PC-3 (cell line): Measurements from ENCODE around the gene WIPF3. TPM values are rescaled to one million over a fixed set of nuclear protein-coding genes. Genes with fewer than 3 reads are reported as not detected.

Experiments used
- ATAC-seq: fragments of 200-7000 bp; cut with Tn5 transposase; 2 replicates; pipeline ENCODE4 v1.9.1; 2020; ENCODE audit warnings: mild to moderate bottlenecking, moderate library complexity
- BruUV-seq: library from RNA; stranded (reverse); fragments of 400-500 nt; replicated peaks from 2 replicates; lab custom pipeline; 2021; lab: Mats Ljungman, UMichigan
- CTCF ChIA-PET: fragments of 300-600 bp; sonication (Branson Sonifier 250); formaldehyde crosslinking; loops from one replicate; lab custom pipeline; 2022; ENCODE audit warnings: antibody characterized with exemption; lab: Charles Lee
- POLR2A ChIA-PET: fragments of 300-600 bp; sonication (Branson Sonifier 250); formaldehyde crosslinking; loops from one replicate; lab custom pipeline; 2022; ENCODE audit warnings: antibody characterized with exemption; ENCODE audit not compliant: unreplicated experiment; lab: Charles Lee
- DNase-seq: peaks from one replicate; pipeline ENCODE4 v3.0.0-alpha.2; 2015
- H2AFZ ChIP-seq: fragments of 300-600 bp; sonication (generic); 2 replicates; pipeline ENCODE4 v1.6.0; 2016; ENCODE audit warnings: antibody characterized with exemption, low read length
- H3F3A ChIP-seq: fragments of 300-600 bp; sonication (generic); one replicate; pipeline ENCODE4 v1.6.0; 2017; ENCODE audit warnings: antibody characterized with exemption, low read length, control low read depth, mild to moderate bottlenecking; ENCODE audit not compliant: unreplicated experiment
- H3K27ac ChIP-seq: fragments of 300-600 bp; sonication (generic); 2 replicates; pipeline ENCODE4 v1.5.1; 2016; ENCODE audit warnings: mild to moderate bottlenecking, low read length
- H3K27me3 ChIP-seq: fragments of 300-600 bp; sonication (generic); 2 replicates; pipeline ENCODE4 v1.6.1; 2016; ENCODE audit warnings: low read length, mixed read lengths
- H3K36me3 ChIP-seq: fragments of 300-600 bp; sonication (generic); 2 replicates; pipeline ENCODE4 v1.6.1; 2016; ENCODE audit warnings: low read depth, mixed run types, low read length, mixed read lengths
- H3K4me1 ChIP-seq: fragments of 300-600 bp; sonication (generic); 2 replicates; pipeline ENCODE4 v1.5.1; 2016; ENCODE audit warnings: low read length; ENCODE audit not compliant: insufficient read depth
- H3K4me2 ChIP-seq: fragments of 300-600 bp; sonication (generic); 2 replicates; pipeline ENCODE4 v1.6.0; 2016; ENCODE audit warnings: low read length
- H3K4me3 ChIP-seq: fragments of 300-600 bp; sonication (generic); 2 replicates; pipeline ENCODE4 v1.5.1; 2016; ENCODE audit warnings: mild to moderate bottlenecking, low read length, mixed read lengths
- H3K79me2 ChIP-seq: fragments of 300-600 bp; sonication (generic); 2 replicates; pipeline ENCODE4 v1.6.1; 2017; ENCODE audit warnings: low read length, mixed read lengths
- H3K9ac ChIP-seq: fragments of 300-600 bp; sonication (generic); 2 replicates; pipeline ENCODE4 v1.6.0; 2016; ENCODE audit warnings: mild to moderate bottlenecking, low read length
- H3K9me2 ChIP-seq: fragments of 300-600 bp; sonication (generic); replicated peaks from 2 replicates; pipeline ENCODE4 v1.6.1; 2016; ENCODE audit warnings: mixed run types, low read length, mixed read lengths
- H3K9me3 ChIP-seq: fragments of 300-600 bp; sonication (generic); 2 replicates; pipeline ENCODE4 v1.6.1; 2016; ENCODE audit warnings: low read length, mixed read lengths
- H4K20me1 ChIP-seq: fragments of 300-600 bp; sonication (generic); 2 replicates; pipeline ENCODE4 v1.6.1; 2016; ENCODE audit warnings: low read length, mixed read lengths
- EZH2 ChIP-seq: fragments of 300-600 bp; sonication (generic); IDR thresholded peaks from one replicate; pipeline ENCODE4 v1.6.1; 2017; ENCODE audit warnings: antibody characterized with exemption, mild to moderate bottlenecking, low read length; ENCODE audit not compliant: unreplicated experiment
- EZH2phosphoT487 ChIP-seq: fragments of 300-600 bp; sonication (generic); IDR thresholded peaks from 2 replicates; pipeline ENCODE4 v1.6.1; 2018; ENCODE audit warnings: mild to moderate bottlenecking, antibody characterized with exemption, low read length, borderline replicate concordance
- intact Hi-C: fragments of 100-400 bp; cut with micrococcal nuclease; formaldehyde crosslinking; loops from 2 replicates; pipeline ENCODE4 v1.9.0; 2023
- total RNA-seq: library from RNA; depleted of rRNA; stranded (reverse); fragments of >200 nt; gene quantifications from 2 replicates; pipeline ENCODE4 v1.2.3, GENCODE V29; 2014
- TF ChIP-seq, protein P1 (sequence below): fragments of 300-600 bp; sonication (generic); conservative IDR thresholded peaks from 2 replicates; pipeline ENCODE4 v1.5.1; 2017; ENCODE audit warnings: antibody characterized with exemption, low read depth, mild to moderate bottlenecking, low read length

WIPF3 gene
- total RNA-seq, 1 experiment from 2014 or later: 3.4 TPM

DNA sequence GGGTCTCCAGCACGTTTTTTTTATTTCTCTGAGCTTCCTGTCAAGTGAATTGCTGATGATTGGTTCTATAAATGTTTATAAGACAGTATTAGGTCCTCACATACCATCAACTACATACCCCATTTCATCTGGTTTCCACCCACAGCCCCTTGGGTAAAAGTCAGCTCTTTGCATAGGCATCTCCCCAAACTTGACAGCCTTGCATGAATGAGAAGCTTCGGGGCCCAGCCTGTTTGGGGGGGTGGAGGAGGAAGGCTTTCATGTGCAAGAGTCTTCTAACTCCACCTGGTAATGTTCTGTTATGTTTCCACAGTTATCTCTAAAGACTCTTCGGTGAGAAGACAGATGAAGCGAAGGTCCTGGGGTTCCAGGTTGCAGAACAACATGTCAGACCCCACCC is 107.9 kb downstream of the WIPF3 start:
- ChIA-PET CTCF (no interaction called here), POLR2A (no interaction called here)
- intact Hi-C loops: no loop called here
- Histone ChIP-seq H3K36me3 (no peaks in the 10 kb centered on the region), H3K9me2 (no peaks in the 10 kb centered on the region), H3K4me3 (no peak overlapping the region), H3F3A (no peaks in the 10 kb centered on the region), H3K4me1 (no peaks in the 10 kb centered on the region), H3K9me3 (no peaks in the 10 kb centered on the region), H4K20me1 (no peaks in the 10 kb centered on the region), H3K9ac (no peak overlapping the region), H3K4me2 (no peak overlapping the region), H2AFZ (no peak overlapping the region), H3K27me3 (no peaks in the 10 kb centered on the region), H3K27ac (no peak overlapping the region), H3K79me2 (no peaks in the 10 kb centered on the region)
- no TSS peak for BruUV-seq
- no peak for ATAC-seq
- TF ChIP-seq, protein P1, sequence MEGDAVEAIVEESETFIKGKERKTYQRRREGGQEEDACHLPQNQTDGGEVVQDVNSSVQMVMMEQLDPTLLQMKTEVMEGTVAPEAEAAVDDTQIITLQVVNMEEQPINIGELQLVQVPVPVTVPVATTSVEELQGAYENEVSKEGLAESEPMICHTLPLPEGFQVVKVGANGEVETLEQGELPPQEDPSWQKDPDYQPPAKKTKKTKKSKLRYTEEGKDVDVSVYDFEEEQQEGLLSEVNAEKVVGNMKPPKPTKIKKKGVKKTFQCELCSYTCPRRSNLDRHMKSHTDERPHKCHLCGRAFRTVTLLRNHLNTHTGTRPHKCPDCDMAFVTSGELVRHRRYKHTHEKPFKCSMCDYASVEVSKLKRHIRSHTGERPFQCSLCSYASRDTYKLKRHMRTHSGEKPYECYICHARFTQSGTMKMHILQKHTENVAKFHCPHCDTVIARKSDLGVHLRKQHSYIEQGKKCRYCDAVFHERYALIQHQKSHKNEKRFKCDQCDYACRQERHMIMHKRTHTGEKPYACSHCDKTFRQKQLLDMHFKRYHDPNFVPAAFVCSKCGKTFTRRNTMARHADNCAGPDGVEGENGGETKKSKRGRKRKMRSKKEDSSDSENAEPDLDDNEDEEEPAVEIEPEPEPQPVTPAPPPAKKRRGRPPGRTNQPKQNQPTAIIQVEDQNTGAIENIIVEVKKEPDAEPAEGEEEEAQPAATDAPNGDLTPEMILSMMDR: no peak
- TF ChIP-seq EZH2phosphoT487 (no peak), EZH2 (no peak)
- no peak for DNase-seq

DNA sequence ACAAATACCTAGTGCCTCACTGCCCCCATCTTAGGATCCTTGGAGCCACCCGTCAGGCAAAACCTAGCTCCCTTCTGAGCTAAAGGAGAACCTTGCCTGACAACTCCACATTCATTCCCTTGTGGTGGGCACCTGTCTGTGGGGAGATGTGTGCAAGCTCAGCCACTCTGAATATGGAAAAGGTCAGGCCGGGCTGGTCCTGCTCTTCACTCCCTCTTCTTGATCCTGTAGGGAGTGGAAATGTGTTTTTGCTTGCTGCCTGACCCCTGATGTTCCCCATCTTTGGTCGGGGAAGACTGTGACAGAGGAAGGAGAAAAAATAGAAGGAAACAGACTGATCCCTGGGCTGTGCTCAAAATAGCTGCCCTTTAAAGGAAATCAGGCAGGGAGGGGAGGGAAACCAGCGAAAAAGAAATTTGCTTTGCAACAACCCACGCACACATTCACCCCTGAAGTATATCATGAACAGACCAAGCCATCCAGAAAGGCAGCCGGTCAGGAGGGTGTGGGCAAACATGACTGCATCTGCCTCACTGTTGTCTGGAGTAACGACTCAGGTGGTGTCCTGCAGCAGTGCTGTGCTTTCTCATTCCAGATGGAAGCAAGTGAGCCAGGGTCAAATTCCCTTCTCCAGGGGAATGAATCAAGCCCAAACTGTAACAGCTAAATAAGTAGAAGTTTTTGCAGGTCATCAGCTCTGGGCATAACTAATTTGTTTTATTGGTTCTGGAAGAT is 109.3 kb downstream of the WIPF3 start:
- ATAC-seq: no peak
- Histone ChIP-seq H3K79me2 (no peaks in the 10 kb centered on the region), H4K20me1 (no peaks in the 10 kb centered on the region), H3F3A (no peaks in the 10 kb centered on the region), H3K27me3 (no peaks in the 10 kb centered on the region), H3K4me3 (no peak overlapping the region), H3K9me3 (no peaks in the 10 kb centered on the region), H3K4me1 (no peaks in the 10 kb centered on the region), H2AFZ (no peak overlapping the region), H3K9me2 (no peaks in the 10 kb centered on the region), H3K27ac (no peak overlapping the region), H3K4me2 (no peak overlapping the region), H3K36me3 (no peaks in the 10 kb centered on the region; the same call in 1 of the 2 replicates), H3K9ac (no peak overlapping the region)
- BruUV-seq: no TSS peak
- DNase-seq: no peak
- ChIA-PET CTCF (no interaction called here), POLR2A (no interaction called here)
- TF ChIP-seq, protein P1: no peak
- TF ChIP-seq EZH2phosphoT487: no peak
- no peak for TF ChIP-seq EZH2
- intact Hi-C loops: no loop called here

DNA sequence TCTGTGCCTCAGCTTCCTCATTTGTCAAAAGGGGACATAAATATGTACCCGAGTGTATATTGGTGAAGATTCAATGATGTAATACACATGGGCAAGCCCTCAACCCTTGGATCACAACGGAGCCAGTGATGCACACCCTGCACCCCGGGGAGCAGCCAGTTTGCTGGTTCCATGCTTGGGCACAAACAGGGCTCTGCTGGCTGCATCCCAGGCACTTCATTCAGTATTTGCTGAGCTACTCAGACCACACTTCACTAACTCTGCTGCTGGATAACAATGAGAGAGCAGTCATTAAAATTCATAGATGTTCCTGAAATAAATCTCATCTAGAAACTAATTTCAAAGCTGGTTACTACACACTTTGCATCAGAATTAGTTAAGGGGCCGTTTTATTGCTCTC is 111.3 kb downstream of the WIPF3 start:
- H3K9me2 ChIP-seq: no peaks in the 10 kb centered on the region
- H3K4me3 ChIP-seq: no peak overlapping the region
- no peaks in the 10 kb centered on the region; the same call in 1 of the 2 replicates for H3K36me3 ChIP-seq
- H3K4me2 ChIP-seq: no peak overlapping the region
- DNase-seq: no peak
- CTCF ChIA-PET: interaction anchor here (0.8 kb wide), 1 partner anchor 728 kb away, joined by 3 read pairs; no protein-coding TSS in a partner anchor
- intact Hi-C loops: no loop called here
- ATAC-seq: no peak
- no peaks in the 10 kb centered on the region for H3K9me3 ChIP-seq
- no peaks in the 10 kb centered on the region for H4K20me1 ChIP-seq
- no peaks in the 10 kb centered on the region for H3K4me1 ChIP-seq
- H3K9ac ChIP-seq: no peak overlapping the region
- H3K79me2 ChIP-seq: no peaks in the 10 kb centered on the region
- H3K27me3 ChIP-seq: no peaks in the 10 kb centered on the region
- BruUV-seq: no TSS peak
- no peaks in the 10 kb centered on the region for H3F3A ChIP-seq
- no peak overlapping the region for H3K27ac ChIP-seq
- TF ChIP-seq EZH2 (no peak), EZH2phosphoT487 (no peak)
- TF ChIP-seq, protein P1: no peak
- no peak overlapping the region for H2AFZ ChIP-seq
- POLR2A ChIA-PET: no interaction called here
